ENCODE data around the gene ZNF341.

The ZNF341 gene

DNA sequence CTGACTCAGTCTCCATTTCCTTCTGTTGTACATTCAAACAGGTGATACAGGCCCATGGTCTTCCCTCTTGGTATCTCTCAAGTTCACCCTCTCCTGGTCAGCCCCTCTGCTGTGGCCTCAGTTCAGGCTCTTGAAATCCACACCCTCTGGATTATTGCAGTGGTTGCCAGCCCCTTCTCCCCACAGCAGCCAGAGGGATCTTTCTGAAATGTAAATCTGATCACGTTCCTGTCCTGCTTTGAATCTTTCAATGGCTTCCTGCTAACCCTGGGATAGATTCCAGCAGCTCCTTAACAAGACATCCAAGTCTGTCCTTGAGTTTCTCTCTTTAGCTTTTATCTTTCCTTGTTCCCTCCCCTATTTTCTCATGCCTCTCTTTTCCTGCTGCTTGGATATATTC lies 101.5 kb downstream of the ZNF341 start:
- H3K18ac ChIP-seq (ENCODE audit: low read length) = no peak overlapping the region
- H3K14ac ChIP-seq (ENCODE audit: low read length) = no peak overlapping the region
- H2AFZ ChIP-seq (ENCODE audit: low read length) = no peak overlapping the region
- no peak for DNase-seq (ENCODE audit: low spot score)
- peaks cover 0 to 6% of the 10 kb centered on the region in 2 donors for H3K36me3 ChIP-seq (replicated peaks in 1 of 2; ENCODE audit: control insufficient read depth in 2 of 2, insufficient read depth in 2 of 2, low read length in 2 of 2)
- H3K79me1 ChIP-seq (ENCODE audit: low read depth, low read length) = peaks cover 3% of the 10 kb centered on the region
- no peak overlapping the region for H2BK120ac ChIP-seq (ENCODE audit: low read depth, low read length)
- no peaks in the 10 kb centered on the region for H3K27me3 ChIP-seq (ENCODE audit: control insufficient read depth in 3 of 3, insufficient read depth in 3 of 3, low read depth in 1 of 3, low read length in 3 of 3)
- no CpG with 5 or more reads among the region's 1 CpG for WGBS, 2 donors (ENCODE audit: extremely low coverage in 2 of 2, insufficient read length in 2 of 2, insufficient replicate concordance in 1 of 2)
- no peak overlapping the region for H2AK5ac ChIP-seq (ENCODE audit: low read depth, low read length)
- H3K9ac ChIP-seq (ENCODE audit: low read depth, low read length, poor library complexity) = no peak overlapping the region
- no peak overlapping the region for H2BK15ac ChIP-seq (ENCODE audit: low read length)
- no peak overlapping the region for H3K4me3 ChIP-seq (ENCODE audit: low read length in 2 of 2)
- no peak overlapping the region for H4K91ac ChIP-seq (ENCODE audit: low read depth, low read length, poor library complexity)
- no peak overlapping the region for H3K27ac ChIP-seq (replicated peaks; ENCODE audit: low read length)
- no peak overlapping the region for H2BK12ac ChIP-seq (ENCODE audit: low read length)
- peaks cover 0 to 9% of the 10 kb centered on the region in 2 donors for H3K9me3 ChIP-seq (replicated peaks in 1 of 2; ENCODE audit: control insufficient read depth in 2 of 2, insufficient read depth in 1 of 2, low read depth in 1 of 2, low read length in 2 of 2)
- no peak overlapping the region for H3K4ac ChIP-seq (ENCODE audit: low read length)
- H3K4me2 ChIP-seq (ENCODE audit: insufficient read depth, low read length, poor library complexity, severe bottlenecking) = no peak overlapping the region
- no peak overlapping the region for H3K23ac ChIP-seq (ENCODE audit: low read depth, low read length, poor library complexity)
- H4K8ac ChIP-seq (ENCODE audit: low read depth, low read length) = no peak overlapping the region
- H3K4me1 ChIP-seq (ENCODE audit: control insufficient read depth in 2 of 2, insufficient read depth in 1 of 2, low read depth in 1 of 2, low read length in 2 of 2) = peaks cover 14 to 28% of the 10 kb centered on the region in 2 donors
- no peak overlapping the region for H2BK5ac ChIP-seq (ENCODE audit: low read length)

DNA sequence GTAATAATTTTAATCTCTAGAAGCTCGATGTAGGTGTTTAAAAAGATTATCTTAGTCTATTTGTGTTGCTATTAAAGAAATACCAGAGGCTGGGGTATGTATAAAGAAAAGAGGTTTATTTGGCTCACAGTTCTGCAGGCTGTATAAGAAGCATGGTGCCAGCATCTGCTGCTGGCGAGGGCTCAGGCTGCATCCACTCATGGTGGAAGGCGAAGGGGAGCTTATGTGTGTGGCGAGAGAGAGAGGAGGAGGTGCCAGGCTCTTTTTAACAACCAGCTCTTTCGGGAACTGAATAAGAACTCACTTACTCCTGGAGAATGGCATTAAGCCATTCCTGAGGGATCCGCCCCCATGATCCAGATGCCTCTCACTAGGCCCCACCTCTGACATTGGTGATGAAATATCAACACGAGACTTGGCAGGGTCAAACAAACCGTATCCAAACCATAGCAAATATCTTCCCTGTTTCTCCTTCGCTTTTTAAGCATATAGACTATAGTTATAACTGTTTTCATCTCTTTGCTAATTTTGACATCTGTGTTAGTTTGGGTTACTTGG lies 103.9 kb downstream of the ZNF341 start:
- Histone ChIP-seq H3K23ac (ENCODE audit: low read depth, low read length, poor library complexity) (no peak overlapping the region), H3K4me1 (ENCODE audit: control insufficient read depth in 2 of 2, insufficient read depth in 1 of 2, low read depth in 1 of 2, low read length in 2 of 2) (peaks cover 8 to 22% of the 10 kb centered on the region in 2 donors), H2BK120ac (ENCODE audit: low read depth, low read length) (no peak overlapping the region), H3K9me3 (replicated peaks in 1 of 2; ENCODE audit: control insufficient read depth in 2 of 2, insufficient read depth in 1 of 2, low read depth in 1 of 2, low read length in 2 of 2) (peaks cover 0 to 9% of the 10 kb centered on the region in 2 donors), H3K79me1 (ENCODE audit: low read depth, low read length) (peaks cover 3% of the 10 kb centered on the region), H2BK5ac (ENCODE audit: low read length) (no peak overlapping the region), H3K9ac (ENCODE audit: low read depth, low read length, poor library complexity) (no peak overlapping the region), H3K27me3 (ENCODE audit: control insufficient read depth in 3 of 3, insufficient read depth in 3 of 3, low read depth in 1 of 3, low read length in 3 of 3) (no peaks in the 10 kb centered on the region), H3K4me2 (ENCODE audit: insufficient read depth, low read length, poor library complexity, severe bottlenecking) (no peak overlapping the region), H2AK5ac (ENCODE audit: low read depth, low read length) (no peak overlapping the region), H3K36me3 (replicated peaks in 1 of 2; ENCODE audit: control insufficient read depth in 2 of 2, insufficient read depth in 2 of 2, low read length in 2 of 2) (peaks cover 0 to 6% of the 10 kb centered on the region in 2 donors), H3K4ac (ENCODE audit: low read length) (no peak overlapping the region), H2BK15ac (ENCODE audit: low read length) (no peak overlapping the region), H2BK12ac (ENCODE audit: low read length) (no peak overlapping the region), H3K27ac (replicated peaks; ENCODE audit: low read length) (no peak overlapping the region), H3K18ac (ENCODE audit: low read length) (no peak overlapping the region), H3K14ac (ENCODE audit: low read length) (no peak overlapping the region), H4K8ac (ENCODE audit: low read depth, low read length) (no peak overlapping the region), H3K4me3 (ENCODE audit: low read length in 2 of 2) (no peak overlapping the region), H4K91ac (ENCODE audit: low read depth, low read length, poor library complexity) (no peak overlapping the region), H2AFZ (ENCODE audit: low read length) (no peak overlapping the region)
- no peak for DNase-seq (ENCODE audit: low spot score)
- no CpG with 5 or more reads among the region's 9 CpGs for WGBS, 2 donors (ENCODE audit: extremely low coverage in 2 of 2, insufficient read length in 2 of 2, insufficient replicate concordance in 1 of 2)

DNA sequence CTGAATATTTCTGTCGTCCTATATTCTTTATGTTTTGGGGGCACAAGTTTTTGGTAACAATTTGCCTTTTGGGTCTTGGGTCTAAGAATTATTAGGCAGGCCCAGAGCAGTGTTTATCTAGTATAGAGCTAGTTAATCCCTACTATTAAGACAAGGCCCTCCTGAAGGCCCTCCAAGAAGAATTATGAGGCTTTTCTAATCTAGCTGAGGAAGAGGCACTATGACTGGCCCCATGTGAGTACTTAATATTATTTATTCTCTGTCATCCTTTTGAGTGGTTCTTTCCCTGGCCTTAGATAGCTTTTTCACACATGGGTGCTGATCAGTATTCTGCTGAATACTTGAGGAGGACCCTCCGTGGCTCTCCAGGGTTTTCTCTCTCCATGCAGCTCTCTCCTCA lies 104.5 kb downstream of the ZNF341 start:
- Histone ChIP-seq H3K23ac (ENCODE audit: low read depth, low read length, poor library complexity) (no peak overlapping the region), H2BK120ac (ENCODE audit: low read depth, low read length) (no peak overlapping the region), H3K9ac (ENCODE audit: low read depth, low read length, poor library complexity) (no peak overlapping the region), H2BK12ac (ENCODE audit: low read length) (no peak overlapping the region), H2AFZ (ENCODE audit: low read length) (no peak overlapping the region), H3K4me1 (ENCODE audit: control insufficient read depth in 2 of 2, insufficient read depth in 1 of 2, low read depth in 1 of 2, low read length in 2 of 2) (peaks cover 8 to 22% of the 10 kb centered on the region in 2 donors), H4K8ac (ENCODE audit: low read depth, low read length) (no peak overlapping the region), H2BK15ac (ENCODE audit: low read length) (no peak overlapping the region), H3K79me1 (ENCODE audit: low read depth, low read length) (peaks cover 4% of the 10 kb centered on the region), H3K14ac (ENCODE audit: low read length) (no peak overlapping the region), H3K36me3 (replicated peaks in 1 of 2; ENCODE audit: control insufficient read depth in 2 of 2, insufficient read depth in 2 of 2, low read length in 2 of 2) (peaks cover 0 to 6% of the 10 kb centered on the region in 2 donors), H3K4ac (ENCODE audit: low read length) (no peak overlapping the region), H3K4me3 (ENCODE audit: low read length in 2 of 2) (no peak overlapping the region), H3K9me3 (replicated peaks in 1 of 2; ENCODE audit: control insufficient read depth in 2 of 2, insufficient read depth in 1 of 2, low read depth in 1 of 2, low read length in 2 of 2) (peaks cover 0 to 9% of the 10 kb centered on the region in 2 donors), H3K4me2 (ENCODE audit: insufficient read depth, low read length, poor library complexity, severe bottlenecking) (no peak overlapping the region), H2AK5ac (ENCODE audit: low read depth, low read length) (no peak overlapping the region), H4K91ac (ENCODE audit: low read depth, low read length, poor library complexity) (no peak overlapping the region), H2BK5ac (ENCODE audit: low read length) (no peak overlapping the region), H3K18ac (ENCODE audit: low read length) (no peak overlapping the region), H3K27ac (replicated peaks; ENCODE audit: low read length) (no peak overlapping the region), H3K27me3 (ENCODE audit: control insufficient read depth in 3 of 3, insufficient read depth in 3 of 3, low read depth in 1 of 3, low read length in 3 of 3) (no peaks in the 10 kb centered on the region)
- no CpG with 5 or more reads among the region's 2 CpGs for WGBS, 2 donors (ENCODE audit: extremely low coverage in 2 of 2, insufficient read length in 2 of 2, insufficient replicate concordance in 1 of 2)
- DNase-seq (ENCODE audit: low spot score) = no peak

DNA sequence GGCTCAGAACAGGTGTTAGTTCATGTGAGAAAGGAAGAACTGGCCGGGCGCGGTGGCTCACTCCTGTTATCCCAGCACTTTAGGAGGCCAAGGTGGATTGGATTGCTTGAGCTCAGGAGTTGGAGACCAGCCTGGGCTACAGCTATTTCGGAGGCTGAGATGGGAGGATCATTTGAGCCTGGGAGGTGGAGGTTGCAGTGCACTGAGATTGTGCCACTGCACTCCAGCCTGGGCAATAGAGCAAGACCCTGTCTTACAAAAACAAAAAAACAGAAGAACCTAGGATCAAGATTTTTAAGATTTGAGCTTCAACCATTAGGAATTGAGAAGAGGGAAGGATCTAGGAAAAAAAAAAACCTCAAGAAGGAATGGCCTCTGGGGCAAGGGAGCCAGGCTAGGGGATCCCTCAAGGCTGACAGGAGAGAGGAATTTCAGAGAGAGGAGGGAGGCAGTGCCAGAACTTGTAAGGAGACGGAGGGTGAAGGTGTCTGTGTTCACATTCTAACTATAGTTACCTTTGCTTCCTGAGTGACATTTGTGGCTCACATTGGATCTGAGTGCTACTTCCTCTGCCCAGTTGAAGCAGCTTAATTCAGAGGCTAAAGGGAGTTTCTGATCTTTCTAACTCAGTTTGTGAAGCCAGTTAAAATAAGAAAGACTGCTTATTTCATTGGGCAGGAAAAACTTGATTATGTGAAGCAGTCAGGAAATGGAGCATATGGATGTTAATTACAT lies 105.5 kb downstream of the ZNF341 start:
- H3K9ac ChIP-seq (ENCODE audit: low read depth, low read length, poor library complexity) = no peak overlapping the region
- H3K79me1 ChIP-seq (ENCODE audit: low read depth, low read length) = peaks cover 6% of the 10 kb centered on the region
- no peaks in the 10 kb centered on the region for H3K27me3 ChIP-seq (ENCODE audit: control insufficient read depth in 3 of 3, insufficient read depth in 3 of 3, low read depth in 1 of 3, low read length in 3 of 3)
- H2AFZ ChIP-seq (ENCODE audit: low read length) = no peak overlapping the region
- no peak overlapping the region for H2BK12ac ChIP-seq (ENCODE audit: low read length)
- H3K4me1 ChIP-seq (ENCODE audit: control insufficient read depth in 2 of 2, insufficient read depth in 1 of 2, low read depth in 1 of 2, low read length in 2 of 2) = peaks cover 3 to 13% of the 10 kb centered on the region in 2 donors
- peaks cover 0 to 6% of the 10 kb centered on the region in 2 donors for H3K36me3 ChIP-seq (replicated peaks in 1 of 2; ENCODE audit: control insufficient read depth in 2 of 2, insufficient read depth in 2 of 2, low read length in 2 of 2)
- no peak overlapping the region for H2AK5ac ChIP-seq (ENCODE audit: low read depth, low read length)
- H2BK5ac ChIP-seq (ENCODE audit: low read length) = no peak overlapping the region
- peaks cover 0 to 9% of the 10 kb centered on the region in 2 donors for H3K9me3 ChIP-seq (replicated peaks in 1 of 2; ENCODE audit: control insufficient read depth in 2 of 2, insufficient read depth in 1 of 2, low read depth in 1 of 2, low read length in 2 of 2)
- no peak overlapping the region for H2BK15ac ChIP-seq (ENCODE audit: low read length)
- H3K27ac ChIP-seq (replicated peaks; ENCODE audit: low read length) = no peak overlapping the region
- H2BK120ac ChIP-seq (ENCODE audit: low read depth, low read length) = no peak overlapping the region
- no peak overlapping the region for H4K8ac ChIP-seq (ENCODE audit: low read depth, low read length)
- H3K4me2 ChIP-seq (ENCODE audit: insufficient read depth, low read length, poor library complexity, severe bottlenecking) = no peak overlapping the region
- H3K4me3 ChIP-seq (ENCODE audit: low read length in 2 of 2) = no peak overlapping the region
- no peak overlapping the region for H4K91ac ChIP-seq (ENCODE audit: low read depth, low read length, poor library complexity)
- no peak overlapping the region for H3K4ac ChIP-seq (ENCODE audit: low read length)
- no CpG with 5 or more reads among the region's 5 CpGs for WGBS, 2 donors (ENCODE audit: extremely low coverage in 2 of 2, insufficient read length in 2 of 2, insufficient replicate concordance in 1 of 2)
- H3K18ac ChIP-seq (ENCODE audit: low read length) = no peak overlapping the region
- no peak for DNase-seq (ENCODE audit: low spot score)
- no peak overlapping the region for H3K23ac ChIP-seq (ENCODE audit: low read depth, low read length, poor library complexity)
- H3K14ac ChIP-seq (ENCODE audit: low read length) = no peak overlapping the region
